ENCODE measurements around the gene GFOD2.

The GFOD2 gene

DNA sequence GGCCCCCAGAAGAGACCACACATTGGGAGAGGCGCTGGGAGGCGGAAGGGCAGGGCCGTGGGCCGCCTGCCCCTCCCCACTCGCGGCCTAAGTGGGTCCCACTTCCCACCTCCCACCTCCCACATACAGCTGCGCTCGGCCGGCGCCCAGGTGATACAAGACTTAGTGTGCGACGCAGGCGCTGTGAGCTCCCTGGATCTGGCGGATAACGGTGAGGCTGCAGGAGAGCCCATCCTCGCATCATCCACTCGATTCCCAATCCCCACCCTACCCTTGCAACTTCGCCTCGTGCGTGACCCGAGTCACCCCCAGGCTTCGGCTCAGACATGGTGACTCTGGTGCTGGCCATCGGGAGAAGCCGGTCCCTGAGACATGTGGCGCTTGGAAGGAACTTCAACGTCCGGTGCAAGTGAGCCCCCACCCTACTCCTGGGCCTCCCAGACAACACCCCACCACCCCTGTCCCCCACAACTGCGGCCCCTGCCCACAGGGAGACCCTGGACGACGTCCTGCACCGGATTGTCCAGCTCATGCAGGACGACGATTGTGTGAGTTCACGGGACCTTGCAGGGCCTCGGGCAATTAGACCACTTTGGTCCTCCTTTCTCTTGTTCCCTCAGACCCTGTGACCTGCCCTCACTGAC lies 70.2 kb downstream of the GFOD2 start:
- Mint-ChIP-seq H3K9me3 (no peaks in the 10 kb centered on the region), H3K27ac (no peak overlapping the region), H3K36me3 (peaks cover 16% of the 10 kb centered on the region), H3K4me3 (peak overlapping the region; percentile 52), H3K4me1 (peaks cover 10% of the 10 kb centered on the region), H3K27me3 (no peaks in the 10 kb centered on the region)
- ATAC-seq (ENCODE audit: low read depth) = no peak
- no peak for DNase-seq (ENCODE audit: low spot score in 2 of 2)

DNA sequence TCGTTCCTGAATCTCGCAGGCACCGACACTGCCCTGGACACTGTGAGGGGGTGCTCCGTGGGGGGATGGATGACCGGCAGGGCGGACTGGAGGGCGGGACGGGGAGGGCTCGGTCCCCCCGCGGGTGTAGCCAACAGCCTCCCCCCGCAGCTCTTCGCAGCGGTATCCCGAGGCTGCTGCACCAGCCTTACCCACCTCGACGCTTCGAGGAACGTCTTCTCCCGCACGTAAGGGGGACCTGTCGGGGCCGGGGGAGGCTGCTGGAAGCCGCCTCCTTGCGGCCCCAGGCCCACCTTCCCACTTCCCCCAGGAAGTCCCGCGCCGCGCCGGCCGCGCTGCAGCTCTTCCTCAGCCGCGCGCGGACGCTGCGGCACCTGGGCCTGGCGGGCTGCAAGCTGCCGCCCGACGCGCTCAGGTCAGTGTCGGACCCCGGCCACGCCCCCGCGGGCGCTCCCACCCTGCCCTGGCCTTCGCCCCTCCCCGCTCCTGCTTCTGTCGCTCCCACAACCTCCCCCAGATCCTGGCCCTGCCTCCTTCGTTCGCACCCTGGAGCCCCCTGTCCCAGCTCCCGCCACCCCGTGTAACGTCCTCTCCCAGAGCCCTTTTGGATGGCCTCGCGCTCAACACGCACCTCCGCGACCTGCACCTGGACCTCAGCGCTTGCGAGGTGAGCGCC lies 70.9 kb downstream of the GFOD2 start:
- H3K4me1 Mint-ChIP-seq = peaks cover 10% of the 10 kb centered on the region
- peaks cover 14% of the 10 kb centered on the region for H3K36me3 Mint-ChIP-seq
- no peak overlapping the region for H3K27ac Mint-ChIP-seq
- ATAC-seq (ENCODE audit: low read depth) (no peak), DNase-seq (ENCODE audit: low spot score in 2 of 2) (no peak)
- H3K9me3 Mint-ChIP-seq = no peaks in the 10 kb centered on the region
- no peaks in the 10 kb centered on the region for H3K27me3 Mint-ChIP-seq
- H3K4me3 Mint-ChIP-seq = no peak overlapping the region

- no peaks in the 10 kb centered on the region for H3K9me3 Mint-ChIP-seq
- DNase-seq (ENCODE audit: low spot score in 2 of 2) = no peak
- H3K27ac Mint-ChIP-seq = no peak overlapping the region
- peaks cover 14% of the 10 kb centered on the region for H3K36me3 Mint-ChIP-seq
- H3K27me3 Mint-ChIP-seq = no peaks in the 10 kb centered on the region
- no peak overlapping the region for H3K4me3 Mint-ChIP-seq
- H3K4me1 Mint-ChIP-seq = peaks cover 10% of the 10 kb centered on the region
- ATAC-seq (ENCODE audit: low read depth) = no peak
These were observed 71.4 kb downstream of the GFOD2 start for GRCh38 chr16:67647681-67648080.

- no peak for DNase-seq (ENCODE audit: low spot score in 2 of 2)
- Mint-ChIP-seq H3K9me3 (no peaks in the 10 kb centered on the region), H3K27ac (no peak overlapping the region), H3K4me3 (no peak overlapping the region), H3K4me1 (peaks cover 10% of the 10 kb centered on the region), H3K27me3 (no peaks in the 10 kb centered on the region), H3K36me3 (peaks cover 14% of the 10 kb centered on the region)
- no peak for ATAC-seq (ENCODE audit: low read depth)
These were observed 71.9 kb downstream of the GFOD2 start for GRCh38 chr16:67647111-67647651.

DNA sequence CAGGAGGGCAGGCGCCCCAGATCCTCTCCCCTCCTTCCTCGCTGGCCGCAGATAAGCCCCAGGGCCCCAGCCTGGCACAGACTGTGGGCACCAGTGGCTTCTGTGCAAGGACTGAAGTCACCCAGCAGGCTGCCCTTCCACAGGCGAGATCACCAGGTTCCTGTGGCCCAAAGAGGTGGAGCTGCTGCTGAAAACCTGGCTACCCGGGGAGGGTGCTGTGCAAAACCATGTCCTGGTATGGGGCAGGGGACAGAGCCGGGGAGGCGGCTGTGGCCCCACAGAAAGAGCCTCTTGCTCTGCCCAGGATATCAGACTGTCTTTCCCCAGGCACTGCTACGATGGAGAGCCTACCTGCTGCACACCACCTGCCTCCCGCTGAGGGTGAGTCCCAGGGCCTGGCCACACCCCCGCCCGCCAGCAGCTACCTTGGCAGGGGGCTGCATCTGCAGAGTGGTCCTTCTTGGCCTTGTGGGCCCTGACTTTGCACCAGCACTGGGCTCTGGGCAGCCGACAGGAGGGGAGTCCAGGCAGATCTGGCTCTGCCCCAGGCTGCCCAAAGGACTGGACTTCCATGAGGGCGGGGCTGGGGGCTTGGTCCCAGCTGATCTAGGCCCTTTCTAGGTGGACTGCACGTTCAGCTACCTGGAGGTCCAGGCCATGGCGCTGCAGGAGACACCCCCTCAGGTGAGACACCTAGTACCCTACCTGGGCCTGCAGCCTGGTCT lies 73.6 kb downstream of the GFOD2 start:
- peaks cover 7% of the 10 kb centered on the region for H3K4me1 Mint-ChIP-seq
- peak overlapping the region; percentile 41 for H3K27ac Mint-ChIP-seq
- H3K27me3 Mint-ChIP-seq = no peaks in the 10 kb centered on the region
- no peak for DNase-seq (ENCODE audit: low spot score in 2 of 2)
- no peaks in the 10 kb centered on the region for H3K9me3 Mint-ChIP-seq
- H3K4me3 Mint-ChIP-seq = peak overlapping the region; percentile 85
- peak; percentile 9 for ATAC-seq (ENCODE audit: low read depth)
- peaks cover 9% of the 10 kb centered on the region for H3K36me3 Mint-ChIP-seq

DNA sequence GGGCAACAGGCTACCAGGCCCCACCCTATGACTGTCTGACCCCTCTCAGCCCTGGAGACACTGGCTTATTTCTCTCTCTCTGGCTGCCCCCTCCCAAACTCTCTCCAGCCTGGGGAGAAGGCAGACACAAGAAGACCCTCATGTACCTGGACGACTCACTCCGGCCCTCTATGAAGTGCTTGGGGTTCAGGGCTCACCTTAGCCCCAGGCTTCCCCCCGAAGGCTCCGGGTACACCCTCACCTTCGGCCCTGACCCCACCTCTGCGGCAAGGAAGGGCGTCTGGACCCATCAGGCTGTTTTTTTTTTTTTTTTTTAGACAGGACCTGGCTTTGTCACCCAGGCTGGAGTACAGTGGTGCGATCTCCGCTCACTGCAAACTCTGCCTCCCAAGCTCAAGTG lies 75.1 kb downstream of the GFOD2 start:
- Mint-ChIP-seq H3K4me1 (peaks cover 2% of the 10 kb centered on the region), H3K27ac (peak overlapping the region; percentile 89), H3K4me3 (peak overlapping the region; percentile 70), H3K9me3 (no peaks in the 10 kb centered on the region), H3K36me3 (peaks cover 10% of the 10 kb centered on the region), H3K27me3 (no peaks in the 10 kb centered on the region)
- ATAC-seq (ENCODE audit: low read depth) (no peak), DNase-seq (ENCODE audit: low spot score in 2 of 2) (no peak)

DNA sequence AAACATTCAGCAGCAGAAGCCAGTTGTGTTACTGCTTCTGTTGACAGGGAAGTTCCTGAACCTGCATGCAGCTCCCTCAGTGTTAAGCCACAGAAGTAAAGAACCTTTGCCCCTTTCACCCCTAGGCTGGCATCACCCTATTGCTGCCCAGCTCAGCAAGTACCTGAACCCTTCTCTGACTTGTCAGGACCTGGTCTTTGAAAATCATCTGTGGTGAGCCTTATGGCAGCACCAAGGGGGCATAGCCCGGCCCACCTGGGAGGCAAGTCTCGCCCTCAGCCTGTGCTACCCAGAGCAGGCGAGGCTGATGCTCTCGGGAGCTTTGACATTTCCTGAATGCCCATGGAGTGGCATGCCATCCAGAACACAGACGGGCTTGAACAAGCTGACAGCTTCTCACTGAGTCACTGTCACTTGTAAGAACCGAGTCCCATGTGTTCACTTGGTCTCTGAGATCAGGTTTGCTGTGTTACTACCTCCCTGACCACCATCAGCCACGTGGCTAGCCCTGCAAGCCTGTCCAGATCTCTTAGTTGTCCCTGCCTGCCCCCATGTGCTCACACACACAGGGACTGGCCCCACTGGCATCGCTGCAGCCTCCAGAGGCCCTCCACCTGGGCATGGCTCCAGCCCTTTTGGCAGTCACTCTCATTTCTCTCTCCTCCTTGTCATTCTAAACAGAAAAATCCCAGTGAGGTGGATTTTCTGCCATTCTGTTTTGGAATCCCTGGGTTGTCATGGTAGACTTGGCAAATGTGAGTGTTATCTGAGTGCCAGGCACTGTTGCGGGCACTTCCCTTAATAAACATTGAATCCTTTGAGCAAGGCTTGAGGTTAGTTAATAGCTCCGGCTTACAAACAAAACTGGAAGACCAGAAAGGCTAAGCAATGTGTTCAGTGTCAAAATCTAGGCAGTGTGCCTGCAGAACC lies 77.1 kb downstream of the GFOD2 start:
- Mint-ChIP-seq H3K27me3 (no peaks in the 10 kb centered on the region), H3K9me3 (no peaks in the 10 kb centered on the region), H3K36me3 (peaks cover 9% of the 10 kb centered on the region), H3K27ac (no peak overlapping the region), H3K4me1 (peaks cover 2% of the 10 kb centered on the region), H3K4me3 (no peak overlapping the region)
- no peak for ATAC-seq (ENCODE audit: low read depth)
- DNase-seq (ENCODE audit: low spot score in 2 of 2) = no peak

DNA sequence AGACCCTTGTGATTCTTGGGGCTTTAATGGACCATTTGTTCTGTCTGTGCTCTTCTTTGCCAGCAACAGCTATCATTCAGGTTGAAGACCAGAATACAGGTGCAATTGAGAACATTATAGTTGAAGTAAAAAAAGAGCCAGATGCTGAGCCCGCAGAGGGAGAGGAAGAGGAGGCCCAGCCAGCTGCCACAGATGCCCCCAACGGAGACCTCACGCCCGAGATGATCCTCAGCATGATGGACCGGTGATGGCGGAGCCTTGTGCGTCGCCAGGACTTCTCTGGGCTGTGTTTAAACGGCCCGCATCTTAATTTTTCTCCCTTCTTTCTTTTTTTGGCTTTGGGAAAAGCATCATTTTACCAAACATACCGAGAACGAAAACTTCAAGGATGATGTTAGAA lies 81.5 kb downstream of the GFOD2 start:
- H3K27me3 Mint-ChIP-seq = no peaks in the 10 kb centered on the region
- no peaks in the 10 kb centered on the region for H3K9me3 Mint-ChIP-seq
- DNase-seq (ENCODE audit: low spot score in 2 of 2) = no peak
- no peaks in the 10 kb centered on the region for H3K4me1 Mint-ChIP-seq
- ATAC-seq (ENCODE audit: low read depth) = no peak
- peaks cover 14% of the 10 kb centered on the region for H3K36me3 Mint-ChIP-seq
- no peak overlapping the region for H3K4me3 Mint-ChIP-seq
- H3K27ac Mint-ChIP-seq = no peak overlapping the region

GRCh38 chr16:67636713-67637112 lies 82.4 kb downstream of the GFOD2 start:
- Mint-ChIP-seq H3K27ac (no peak overlapping the region), H3K4me1 (no peaks in the 10 kb centered on the region), H3K9me3 (no peaks in the 10 kb centered on the region), H3K4me3 (no peak overlapping the region), H3K36me3 (peaks cover 14% of the 10 kb centered on the region), H3K27me3 (no peaks in the 10 kb centered on the region)
- ATAC-seq (ENCODE audit: low read depth) (no peak), DNase-seq (ENCODE audit: low spot score in 2 of 2) (no peak)

- Mint-ChIP-seq H3K27ac (peak overlapping the region; percentile 30), H3K4me1 (no peaks in the 10 kb centered on the region), H3K9me3 (no peaks in the 10 kb centered on the region), H3K27me3 (no peaks in the 10 kb centered on the region), H3K36me3 (peaks cover 21% of the 10 kb centered on the region), H3K4me3 (no peak overlapping the region)
- no peak for DNase-seq (ENCODE audit: low spot score in 2 of 2)
- no peak for ATAC-seq (ENCODE audit: low read depth)
These were observed 86.5 kb downstream of the GFOD2 start for GRCh38 chr16:67632415-67633172.

DNA sequence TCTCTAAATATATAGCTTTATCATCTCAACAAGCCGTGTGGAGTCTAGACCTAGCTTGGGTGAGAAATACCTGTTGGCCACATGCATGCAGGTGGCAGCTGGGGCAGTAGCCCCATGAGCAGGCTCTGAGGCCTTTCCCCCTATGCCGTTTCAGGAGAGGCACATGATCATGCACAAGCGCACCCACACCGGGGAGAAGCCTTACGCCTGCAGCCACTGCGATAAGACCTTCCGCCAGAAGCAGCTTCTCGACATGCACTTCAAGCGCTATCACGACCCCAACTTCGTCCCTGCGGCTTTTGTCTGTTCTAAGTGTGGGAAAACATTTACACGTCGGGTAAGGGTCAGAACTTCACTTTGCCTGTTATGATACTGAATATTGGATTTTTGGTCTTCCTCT lies 90.9 kb downstream of the GFOD2 start:
- no peak for DNase-seq (ENCODE audit: low spot score in 2 of 2)

More for the DNA sequence above, 90.9 kb downstream of the GFOD2 start:
- Mint-ChIP-seq H3K4me3 (no peak overlapping the region), H3K27ac (no peak overlapping the region), H3K9me3 (no peaks in the 10 kb centered on the region), H3K36me3 (peaks cover 24% of the 10 kb centered on the region), H3K27me3 (no peaks in the 10 kb centered on the region), H3K4me1 (peaks cover 2% of the 10 kb centered on the region)
- ATAC-seq (ENCODE audit: low read depth) = no peak

Data from memory B cell (primary cell).